ENCODE data around the gene OBSL1.

DNA sequence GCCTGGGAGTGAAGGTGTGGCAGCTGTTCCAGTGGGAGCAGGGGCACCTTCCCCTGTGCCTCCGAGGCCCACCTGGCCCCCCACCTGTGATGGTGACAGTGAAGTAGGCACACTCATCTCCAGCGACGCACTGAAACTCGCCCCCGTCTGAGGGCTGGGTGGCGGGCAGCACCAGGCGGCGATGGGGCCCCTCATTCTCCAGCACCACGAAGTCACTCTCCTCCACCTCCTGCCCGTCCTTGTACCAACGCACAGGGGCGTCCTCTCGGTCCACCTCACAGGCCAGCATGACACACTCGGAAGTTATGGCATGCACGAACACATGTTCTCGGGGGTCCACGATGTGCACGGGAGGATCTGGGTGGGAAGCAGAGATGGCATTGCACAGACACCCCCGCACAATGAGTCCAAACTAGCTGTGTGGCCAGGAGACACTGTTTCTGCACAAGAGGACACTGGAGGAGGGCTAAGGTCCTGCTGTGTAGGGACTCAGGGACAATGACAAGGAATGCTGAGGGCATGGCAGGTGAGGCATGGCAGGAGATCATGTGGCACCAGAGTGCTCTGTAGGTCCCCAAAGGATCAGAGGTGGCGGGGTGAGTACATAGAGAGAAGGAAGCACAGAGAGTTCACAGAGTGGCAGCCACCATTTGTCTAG is 7.9 kb downstream of the OBSL1 start:
- no peak for TF ChIP-seq EZH2phosphoT487 (IDR thresholded peaks at IDR 0.05; ENCODE audit: borderline replicate concordance, low read length)
- TF ChIP-seq, protein P1, sequence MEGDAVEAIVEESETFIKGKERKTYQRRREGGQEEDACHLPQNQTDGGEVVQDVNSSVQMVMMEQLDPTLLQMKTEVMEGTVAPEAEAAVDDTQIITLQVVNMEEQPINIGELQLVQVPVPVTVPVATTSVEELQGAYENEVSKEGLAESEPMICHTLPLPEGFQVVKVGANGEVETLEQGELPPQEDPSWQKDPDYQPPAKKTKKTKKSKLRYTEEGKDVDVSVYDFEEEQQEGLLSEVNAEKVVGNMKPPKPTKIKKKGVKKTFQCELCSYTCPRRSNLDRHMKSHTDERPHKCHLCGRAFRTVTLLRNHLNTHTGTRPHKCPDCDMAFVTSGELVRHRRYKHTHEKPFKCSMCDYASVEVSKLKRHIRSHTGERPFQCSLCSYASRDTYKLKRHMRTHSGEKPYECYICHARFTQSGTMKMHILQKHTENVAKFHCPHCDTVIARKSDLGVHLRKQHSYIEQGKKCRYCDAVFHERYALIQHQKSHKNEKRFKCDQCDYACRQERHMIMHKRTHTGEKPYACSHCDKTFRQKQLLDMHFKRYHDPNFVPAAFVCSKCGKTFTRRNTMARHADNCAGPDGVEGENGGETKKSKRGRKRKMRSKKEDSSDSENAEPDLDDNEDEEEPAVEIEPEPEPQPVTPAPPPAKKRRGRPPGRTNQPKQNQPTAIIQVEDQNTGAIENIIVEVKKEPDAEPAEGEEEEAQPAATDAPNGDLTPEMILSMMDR (IDR thresholded peaks at IDR 0.05; ENCODE audit: low read depth, low read length, poor library complexity, severe bottlenecking), result no peak
